HK-2 (cell line): Measurements from ENCODE around the gene STEAP1.
"Not testable (repeated sequence)": the region's sequence is repeated elsewhere in the genome, so short reads cannot be mapped to it uniquely, and the experiment has no call there.

Experiments
- DNase-seq: peaks from one replicate; pipeline ENCODE4 v3.0.0-alpha.2; 2018; ENCODE audit not compliant: unreplicated experiment

Gene STEAP1

GRCh38 chr7:90153943-90154771, at the start of gene STEAP1:
Gene STEAP1, plus strand, starts transcription at chr7:90154469. Its CDS starts 5,320 bp downstream, at chr7:90159789.
- peak; percentile 93 for DNase-seq

DNA sequence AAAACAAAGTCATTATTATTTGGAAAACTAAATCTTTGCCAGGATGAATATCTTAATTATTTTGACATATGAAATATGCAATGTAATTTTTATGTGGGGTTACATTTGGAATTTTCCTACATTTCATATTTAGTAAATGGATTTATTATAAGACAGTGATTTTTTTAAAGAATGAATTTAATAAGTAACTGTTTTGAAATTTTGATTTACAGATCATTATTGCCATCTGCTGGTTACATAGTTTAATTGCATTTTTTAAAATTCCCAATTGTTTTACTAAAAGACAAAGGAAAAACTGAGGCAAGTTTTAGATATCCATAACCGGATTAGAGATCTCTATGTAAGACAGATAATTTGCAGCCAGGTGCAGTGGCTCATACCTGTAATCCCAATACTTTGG, 39.3 kb upstream of the STEAP1 start:
- DNase-seq: not testable (repeated sequence)

DNA sequence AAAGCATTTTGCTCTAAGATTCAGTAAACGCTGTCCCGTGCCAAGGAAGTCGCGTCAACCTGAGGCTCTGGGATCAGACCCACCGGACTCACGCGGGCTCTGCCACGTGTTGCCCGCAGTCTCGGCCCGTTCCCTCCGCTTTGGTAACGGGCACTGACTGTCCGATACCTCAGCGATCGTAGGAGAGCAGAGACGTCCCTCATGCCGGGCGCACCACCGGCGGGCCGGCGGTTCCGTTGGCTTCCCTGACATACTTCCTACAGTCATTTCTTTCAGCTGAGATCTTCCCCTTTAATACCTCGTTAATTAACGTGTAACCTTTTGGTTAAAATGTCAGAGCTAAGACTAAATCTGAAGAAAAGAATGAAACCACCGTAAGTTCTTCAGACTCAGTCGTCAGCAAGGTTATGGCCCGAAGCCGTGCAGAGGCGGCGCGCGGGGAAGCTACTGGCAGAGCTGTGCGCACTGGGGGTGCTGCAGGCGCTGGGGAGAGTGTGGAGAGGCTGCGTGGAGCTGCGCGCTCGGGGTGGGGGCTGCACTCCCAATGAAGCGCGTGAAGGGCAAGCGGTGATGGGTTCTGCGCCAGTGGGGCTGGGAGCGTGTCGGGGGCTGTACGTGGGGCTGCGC, 35.6 kb upstream of the STEAP1 start:
- not testable (repeated sequence) for DNase-seq

- peak; percentile 42 for DNase-seq
These were observed 34.9 kb upstream of the STEAP1 start for GRCh38 chr7:90119178-90119971.

DNA sequence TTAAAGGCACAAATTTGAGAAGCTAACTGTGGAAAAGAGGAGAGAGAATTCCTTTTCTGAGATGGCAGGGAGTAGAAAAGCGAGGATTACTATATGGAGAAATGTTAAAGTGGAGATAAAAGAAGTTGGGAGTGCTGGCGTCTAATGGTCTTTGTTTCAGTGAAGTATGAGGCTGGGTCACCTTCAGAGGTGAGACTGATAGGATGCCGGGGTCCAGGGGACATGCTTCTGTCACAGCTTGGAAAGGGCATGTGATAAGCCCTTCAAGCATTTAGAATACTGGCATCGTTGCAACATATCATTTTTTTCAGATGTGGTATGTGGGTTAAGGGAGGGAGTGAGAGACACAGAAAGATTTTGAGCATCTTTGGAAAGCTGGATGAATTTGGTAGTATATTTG, 34.1 kb upstream of the STEAP1 start:
- not testable (repeated sequence) for DNase-seq

DNA sequence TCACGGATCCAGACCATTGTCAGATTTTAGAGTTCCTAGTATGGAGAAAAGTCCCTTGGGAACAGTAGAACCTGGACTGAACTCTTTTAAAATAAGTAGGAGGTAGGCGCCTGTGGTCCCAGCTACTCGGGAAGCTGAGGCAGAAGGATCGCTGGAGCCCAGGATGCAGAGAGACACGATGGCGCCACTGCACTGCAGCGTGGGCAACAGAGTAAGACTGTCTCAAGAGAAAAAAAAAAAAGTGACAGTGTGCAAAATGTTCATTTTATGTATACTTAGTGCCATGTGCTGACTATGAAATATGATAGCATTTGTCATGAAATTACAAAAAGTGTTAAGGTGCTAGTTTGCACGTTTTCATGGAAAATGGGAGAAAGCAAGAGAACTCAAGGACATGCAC, 22.5 kb upstream of the STEAP1 start:
- DNase-seq: not testable (repeated sequence)

DNA sequence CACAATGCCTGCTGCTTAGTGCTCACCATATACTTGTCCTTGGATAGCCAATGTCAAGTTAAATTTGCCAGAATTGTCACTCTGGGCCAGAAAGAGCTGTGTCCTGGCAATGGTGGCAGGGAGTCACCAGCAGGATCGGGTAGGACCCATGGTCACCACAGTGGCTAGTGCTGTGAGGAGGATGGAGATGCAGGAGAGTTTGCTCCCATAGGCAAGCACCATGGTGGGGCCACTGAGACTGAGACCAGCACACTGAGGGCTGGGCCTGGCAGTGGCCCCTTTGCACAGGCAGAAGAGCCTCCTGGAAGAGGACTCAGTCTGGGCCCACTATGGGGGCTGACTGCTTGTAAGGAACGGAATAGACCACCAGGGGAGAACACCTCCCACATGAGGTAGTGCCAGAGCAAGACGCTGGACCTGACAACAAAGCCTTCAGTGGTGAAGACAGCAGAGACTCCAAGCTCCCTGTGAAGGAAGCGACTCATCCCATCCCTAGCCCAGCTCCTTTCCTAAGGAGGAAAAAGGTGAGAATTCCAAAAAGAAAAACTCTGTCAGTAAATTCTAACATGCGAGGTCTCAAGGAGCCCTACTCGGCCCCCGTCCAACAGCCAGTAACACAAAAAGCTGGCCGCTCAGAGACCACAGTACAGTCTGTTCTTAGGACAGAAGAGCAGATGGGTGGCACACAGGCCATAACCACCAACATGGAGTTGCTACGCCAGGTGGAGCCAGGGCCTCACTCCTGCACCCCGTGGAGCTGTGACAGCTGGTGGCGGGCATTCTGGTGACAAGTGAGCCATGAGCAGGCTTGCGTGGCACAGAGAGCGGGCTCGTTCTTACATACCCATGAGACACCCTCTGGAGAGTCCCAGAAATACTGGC, 6.9 kb upstream of the STEAP1 start:
- DNase-seq: not testable (repeated sequence)

- not testable (repeated sequence) for DNase-seq
These were observed 4.8 kb upstream of the STEAP1 start for GRCh38 chr7:90149428-90149827.

DNA sequence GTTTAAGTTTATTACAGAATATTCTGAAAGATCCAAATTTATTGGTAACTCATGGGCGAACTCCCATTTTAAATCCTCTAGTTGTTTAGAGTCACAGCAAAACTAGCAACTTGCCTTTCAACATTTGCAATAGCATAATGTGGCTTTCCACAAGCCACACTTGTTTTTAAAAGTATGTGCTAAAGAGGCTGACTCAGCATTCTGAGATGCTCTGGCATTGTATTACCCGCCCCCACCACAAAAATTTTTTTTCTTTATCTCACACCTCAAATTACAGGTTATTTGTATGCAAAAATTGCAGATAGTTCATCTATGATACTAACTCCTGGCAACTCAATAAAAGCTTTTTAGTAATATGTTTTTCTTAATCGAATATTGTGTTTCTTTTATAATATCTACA, 2.4 kb upstream of the STEAP1 start:
- DNase-seq: not testable (repeated sequence)

GRCh38 chr7:90152642-90153253, 1.5 kb upstream of the STEAP1 start:
- DNase-seq: not testable (repeated sequence)

- DNase-seq: no peak
These were observed 937 bp downstream of the STEAP1 start for GRCh38 chr7:90155206-90155605.

- DNase-seq: not testable (repeated sequence)
These were observed 3.1 kb downstream of the STEAP1 start for GRCh38 chr7:90157331-90157730.

- not testable (repeated sequence) for DNase-seq
These were observed 3.6 kb downstream of the STEAP1 start for GRCh38 chr7:90157761-90158350.

- no peak for DNase-seq
These were observed 9.3 kb downstream of the STEAP1 start for GRCh38 chr7:90163534-90163933.

DNA sequence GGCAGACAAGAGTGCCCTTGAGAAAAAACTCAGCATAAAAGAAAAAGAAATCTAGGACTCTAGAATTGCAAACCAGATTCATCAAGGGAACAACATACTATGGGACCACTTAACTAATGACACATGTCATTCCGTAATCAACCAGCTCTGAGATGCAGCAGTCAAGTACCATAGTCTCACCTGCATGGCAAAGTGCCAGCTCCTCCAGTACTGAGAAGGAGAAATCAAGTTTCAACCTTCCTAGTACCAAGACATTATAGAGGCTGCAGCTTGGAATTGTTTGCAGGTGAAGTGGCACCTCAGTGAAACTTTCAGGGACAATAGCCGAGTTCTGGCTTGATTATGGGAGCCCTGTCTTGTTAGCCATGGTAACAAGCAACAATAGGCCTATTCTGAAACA, 11.5 kb downstream of the STEAP1 start:
- no peak for DNase-seq

DNA sequence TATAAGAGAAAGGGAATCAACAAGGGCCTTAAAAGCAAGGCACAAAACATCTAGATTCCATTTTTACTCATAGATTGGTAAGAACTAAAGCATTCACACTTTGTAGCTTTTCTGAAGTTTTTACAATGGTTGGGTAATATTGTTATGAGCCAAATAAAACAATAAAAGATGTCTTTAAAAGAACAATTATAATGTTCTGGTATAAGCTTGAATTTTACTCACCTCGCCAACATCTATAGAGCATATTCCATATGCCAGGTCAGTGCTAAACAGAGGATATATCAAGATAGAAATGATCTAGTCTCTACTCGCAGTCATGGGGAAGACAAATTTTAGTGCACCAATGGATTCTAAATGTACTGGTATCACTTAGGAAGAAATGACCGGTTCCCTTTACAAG, 11.9 kb downstream of the STEAP1 start:
- DNase-seq: no peak

DNA sequence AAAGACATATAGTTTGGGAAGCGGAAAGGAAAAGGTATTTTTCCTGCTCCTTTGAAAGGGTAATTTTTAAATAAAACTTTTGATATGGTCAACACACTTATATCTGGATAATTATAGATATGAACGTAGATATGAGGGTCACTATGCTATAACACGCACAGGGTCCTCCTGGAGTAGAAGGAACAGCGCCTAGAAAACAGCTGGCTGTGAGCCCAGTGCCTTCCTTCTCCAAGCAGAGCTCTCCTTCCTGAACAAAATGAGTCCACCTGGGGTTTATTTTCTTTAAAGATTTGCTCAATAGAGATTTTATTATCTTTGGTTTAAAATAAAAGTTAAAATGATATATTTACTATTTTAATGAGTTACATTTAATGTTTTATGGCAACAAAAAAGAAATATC, 13.1 kb downstream of the STEAP1 start:
- no peak for DNase-seq

- DNase-seq: no peak
These were observed 15.6 kb downstream of the STEAP1 start for GRCh38 chr7:90169891-90170290.

DNA sequence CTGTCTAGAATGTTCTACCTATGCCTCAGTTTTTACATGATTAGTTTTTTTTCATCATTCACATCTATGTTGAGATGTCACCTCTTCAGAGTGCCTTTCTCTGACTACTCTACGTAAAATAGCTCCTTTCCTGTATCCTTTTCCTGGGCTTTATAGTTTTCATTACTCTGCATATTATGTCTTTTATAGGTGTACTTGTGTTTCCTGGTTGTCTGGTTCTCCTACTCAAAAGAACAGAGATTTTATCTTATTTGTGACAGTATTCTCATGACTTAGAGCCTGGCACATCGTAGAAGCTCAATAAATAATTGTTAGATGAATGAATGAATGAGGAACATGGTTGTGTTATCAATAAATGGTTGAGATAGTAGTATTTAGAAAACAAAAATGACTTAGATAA, 17.9 kb downstream of the STEAP1 start:
- DNase-seq: no peak

DNA sequence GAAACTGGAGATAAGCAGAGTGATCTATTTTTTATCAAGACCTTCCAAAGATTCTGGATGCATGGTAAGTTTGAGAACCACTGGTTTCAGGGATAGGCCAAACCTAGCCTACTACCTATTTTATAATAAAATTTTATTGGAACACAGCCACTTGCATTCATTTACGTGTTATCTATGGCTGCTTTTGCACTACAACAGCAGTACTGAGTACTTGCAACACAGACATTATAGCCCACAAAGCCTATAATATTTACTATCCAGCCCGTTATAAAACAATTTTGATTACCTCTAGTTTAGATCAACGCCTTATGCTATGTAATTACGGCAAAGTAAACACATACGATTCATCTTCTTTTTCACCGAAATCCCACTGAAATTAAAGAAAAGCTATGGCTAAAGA, 18.4 kb downstream of the STEAP1 start:
- no peak for DNase-seq
